K562 (cell line): ENCODE measurements around the gene TULP3. TPM values are rescaled to one million over a fixed set of nuclear protein-coding genes. Genes with fewer than 3 reads are reported as not detected.

Experiments used
- ATAC-seq: fragments of 200-7000 bp; cut with Tn5 transposase; 3 replicates; pipeline ENCODE4 v1.9.1; 2020; ENCODE audit warnings: moderate library complexity
- BruUV-seq: library from RNA; stranded (reverse); fragments of 400-500 nt; replicated peaks from 2 replicates; lab custom pipeline; 2021; lab: Mats Ljungman, UMichigan
- CTCF ChIA-PET: fragments of 300-600 bp; formaldehyde crosslinking; extraction: SDS; loops from one replicate; lab custom pipeline; 2021; ENCODE audit warnings: low intra/inter-chr PET ratio; lab: Yijun Ruan, JAX
- POLR2A ChIA-PET: fragments of 300-600, 350-650 bp; sonication (Branson Sonifier 250); formaldehyde crosslinking; extraction: SDS; loops from one replicate; lab custom pipeline; 2021; ENCODE audit warnings: antibody characterized with exemption, inconsistent platforms; lab: Yijun Ruan, JAX
- DNase-seq, 4 experiments: peaks; one replicate each; pipeline versions ENCODE4 v3.0.0 to v3.0.0-alpha.2; 2011 to 2018; ENCODE audit warnings: low spot score in 3 of 4, mixed read lengths in 3 of 4; ENCODE audit errors: extremely low read depth in 1 of 4
- FAIRE-seq: peaks from 2 replicates; lab custom pipeline; 2011; peaks lifted over from hg19 to GRCh38; lab: Jason Lieb, UNC
- H2AFZ ChIP-seq: 2 replicates; pipeline ENCODE4 v1.6.0; 2011; ENCODE audit warnings: low read depth, low read length, control low read depth, inconsistent platforms
- H3K27ac ChIP-seq: fragments of 200-600 bp; 3 replicates; pipeline ENCODE4 v1.8.0; 2011; ENCODE audit warnings: low read depth, mild to moderate bottlenecking, control low read depth, inconsistent platforms, low read length, moderate library complexity, mixed read lengths; ENCODE audit errors: extremely low read depth
- H3K27me3 ChIP-seq, 2 experiments: fragments of 300-600 bp in 1 of 2; 2 replicates in 1 of 2; 3 replicates in 1 of 2; pipeline versions ENCODE4 v1.6.0 to v1.8.0; 2011; ENCODE audit warnings: inconsistent platforms in 2 of 2, low read length in 2 of 2, mild to moderate bottlenecking in 1 of 2, mixed read lengths in 1 of 2, moderate library complexity in 1 of 2; ENCODE audit not compliant: control insufficient read depth in 2 of 2, insufficient read depth in 2 of 2
- H3K36me3 ChIP-seq: fragments of 300-600 bp; 3 replicates; pipeline ENCODE4 v1.8.0; 2011; ENCODE audit warnings: mild to moderate bottlenecking, low read length, inconsistent platforms; ENCODE audit not compliant: control insufficient read depth, insufficient read depth
- H3K4me1 ChIP-seq, 2 experiments: fragments of 200-600 bp in 1 of 2; replicated peaks in 1 of 2; 2 replicates in 1 of 2; 3 replicates in 1 of 2; pipeline versions ENCODE4 v1.5.1 to v1.8.0; 2011; ENCODE audit warnings: inconsistent platforms in 2 of 2, low read length in 2 of 2, mild to moderate bottlenecking in 1 of 2, mixed read lengths in 1 of 2, moderate library complexity in 1 of 2; ENCODE audit not compliant: control insufficient read depth in 2 of 2, insufficient read depth in 2 of 2
- H3K4me2 ChIP-seq: 2 replicates; pipeline ENCODE4 v1.6.1; 2011; ENCODE audit warnings: low read length, control low read depth, inconsistent platforms, mixed read lengths; ENCODE audit not compliant: insufficient read depth
- H3K4me3 ChIP-seq: fragments of 200-600 bp; sonication (generic), shearing (Covaris generic); 2 replicates; pipeline ENCODE4 v1.5.1; 2016; ENCODE audit warnings: control low read depth, inconsistent platforms
- H3K79me2 ChIP-seq: fragments of 200-600 bp; 3 replicates; pipeline ENCODE4 v1.8.0; 2011; ENCODE audit warnings: low read length, inconsistent platforms; ENCODE audit not compliant: control insufficient read depth, insufficient read depth
- H3K9ac ChIP-seq, 2 experiments: 2 replicates each; pipeline versions ENCODE4 v1.6.0 to v1.6.1; 2011; ENCODE audit warnings: low read depth in 2 of 2, low read length in 2 of 2, control low read depth in 1 of 2, inconsistent platforms in 1 of 2, mild to moderate bottlenecking in 1 of 2, mixed read lengths in 1 of 2; ENCODE audit not compliant: insufficient read depth in 1 of 2
- H3K9me1 ChIP-seq: one replicate; pipeline ENCODE4 v1.6.0; 2011; ENCODE audit warnings: inconsistent platforms, mild to moderate bottlenecking, low read length, moderate library complexity; ENCODE audit not compliant: control insufficient read depth, insufficient read depth
- H3K9me3 ChIP-seq: replicated peaks from 2 replicates; pipeline ENCODE4 v1.5.1; 2011; ENCODE audit warnings: low read depth, low read length, inconsistent platforms; ENCODE audit not compliant: control insufficient read depth, insufficient read depth
- H4K20me1 ChIP-seq: replicated peaks from 2 replicates; pipeline ENCODE4 v1.6.1; 2011; ENCODE audit warnings: low read length, inconsistent platforms, mixed read lengths; ENCODE audit not compliant: control insufficient read depth, insufficient read depth
- CBFA2T2 ChIP-seq: fragments of 450-650 bp; conservative IDR thresholded peaks from 2 replicates; pipeline ENCODE4 v1.6.1; 2017; ENCODE audit warnings: mild to moderate bottlenecking
- CXXC5 ChIP-seq: fragments of 250-450 bp; sonication (Bioruptor Pico); IDR thresholded peaks from 2 replicates; pipeline ENCODE4 v1.8.0; 2022; ENCODE audit warnings: inconsistent platforms, mild to moderate bottlenecking, moderate library complexity
- E2F6 ChIP-seq, 2 experiments: IDR thresholded peaks; 2 replicates each; pipeline ENCODE4 v1.6.1; 2011; ENCODE audit warnings: borderline replicate concordance in 1 of 2, control low read depth in 1 of 2, low read depth in 1 of 2, low read length in 1 of 2, mild to moderate bottlenecking in 1 of 2, mixed read lengths in 1 of 2, moderate library complexity in 1 of 2; ENCODE audit not compliant: insufficient read depth in 1 of 2, insufficient read length in 1 of 2, poor library complexity in 1 of 2, severe bottlenecking in 1 of 2; ENCODE audit errors: extremely low read depth in 1 of 2
- GABPA ChIP-seq: fragments of 200-800 bp; sonication (Bioruptor generic); conservative IDR thresholded peaks from 2 replicates; pipeline ENCODE4 v1.6.1; 2016; ENCODE audit warnings: low read depth, missing genetic modification characterization, missing compliant biosample characterization
- HDAC8 ChIP-seq: fragments of 450-650 bp; IDR thresholded peaks from 2 replicates; pipeline ENCODE4 v1.6.1; 2016; ENCODE audit warnings: mild to moderate bottlenecking, missing genetic modification characterization, moderate library complexity, missing compliant biosample characterization
- L3MBTL2 ChIP-seq: fragments of 450-650 bp; IDR thresholded peaks from 2 replicates; pipeline ENCODE4 v1.6.1; 2016; ENCODE audit warnings: mild to moderate bottlenecking, moderate library complexity
- NCOR1 ChIP-seq: fragments of 450-650 bp; IDR thresholded peaks from 2 replicates; pipeline ENCODE4 v1.6.1; 2016; ENCODE audit warnings: mild to moderate bottlenecking, moderate library complexity
- THAP12 ChIP-seq: fragments of 250-450 bp; sonication (Bioruptor Pico); IDR thresholded peaks from 2 replicates; pipeline ENCODE4 v1.9.0; 2021; ENCODE audit warnings: mild to moderate bottlenecking, inconsistent platforms
- ZFP30 ChIP-seq: fragments of 250-450 bp; sonication (Bioruptor Pico); IDR thresholded peaks from 2 replicates; pipeline ENCODE4 v1.8.0; 2022; ENCODE audit warnings: moderate library complexity, mild to moderate bottlenecking, inconsistent platforms, borderline replicate concordance
- ZFP91 ChIP-seq: sonication (generic); formaldehyde crosslinking; IDR thresholded peaks from 2 replicates; pipeline ENCODE4 v1.8.0; 2022; ENCODE audit warnings: mild to moderate bottlenecking, missing genetic modification reagents
- ZNF212 ChIP-seq: fragments of 450-650 bp; formaldehyde crosslinking; IDR thresholded peaks from 2 replicates; pipeline ENCODE4 v1.4.0; 2020; ENCODE audit warnings: mild to moderate bottlenecking
- ZNF3 ChIP-seq: fragments of 250-450 bp; sonication (Bioruptor Pico); IDR thresholded peaks from 2 replicates; pipeline ENCODE4 v1.5.0; 2021; ENCODE audit warnings: mild to moderate bottlenecking, moderate library complexity
- ZNF395 ChIP-seq: fragments of 200-800 bp; sonication (Bioruptor generic); IDR thresholded peaks from 2 replicates; pipeline ENCODE4 v1.6.1; 2017; ENCODE audit warnings: missing genetic modification characterization, missing compliant biosample characterization
- ZNF444 ChIP-seq: fragments of 250-450 bp; sonication (Bioruptor Pico); IDR thresholded peaks from 2 replicates; pipeline ENCODE4 v1.4.0; 2020; ENCODE audit warnings: mild to moderate bottlenecking, moderate library complexity
- ZNF79 ChIP-seq: fragments of 250-450 bp; sonication (Bioruptor Pico); IDR thresholded peaks from 2 replicates; pipeline ENCODE4 v1.4.0; 2020; ENCODE audit warnings: low read depth, mild to moderate bottlenecking, moderate library complexity
- WGBS: fragments of 100-300 bp; shearing (Covaris generic); methylation state at CpG from one replicate; pipeline ENCODE4 v1.1.6; 2016; ENCODE audit warnings: low coverage, mixed read lengths; ENCODE audit not compliant: insufficient coverage; ENCODE audit errors: missing lambda C conversion rate; 5-methylcytosine and 5-hydroxymethylcytosine counted together
- in situ Hi-C: fragments of 300-500 bp; cut with MboI; formaldehyde crosslinking; loops from 4 replicates; pipeline ENCODE4 v1.15.0; 2018; ENCODE audit warnings: inconsistent platforms, mixed read lengths
- intact Hi-C: fragments of 100-400 bp; cut with micrococcal nuclease; formaldehyde crosslinking; loops from 2 replicates; pipeline ENCODE4 v1.14.2; 2022
- polyA plus RNA-seq, 8 experiments: library from polyadenylated mRNA; depleted of rRNA in 4 of 8; stranded (reverse) in 5 of 8; unstranded in 3 of 8; fragments of >200 nt; fragmentation: Nextera tagmentation in 2 of 8; fragmentation: Illumina TruSeq in 1 of 8; extraction: Ambion mirVana in 2 of 8; extraction: Trizol in 1 of 8; gene quantifications; 2 replicates each; pipeline versions ENCODE4 v1.2.1 to v1.2.3, GENCODE V29; 2011 to 2014; ENCODE audit warnings: inconsistent platforms in 1 of 8, missing spikeins in 1 of 8
- total RNA-seq, 7 experiments: library from RNA; depleted of rRNA in 6 of 7; stranded (reverse); fragments of >200 nt in 6 of 7; fragmentation: Illumina TruSeq in 2 of 7; extraction: Trizol in 2 of 7; gene quantifications; 2 replicates each; pipeline versions ENCODE4 v1.2.1 to v1.2.3, GENCODE V29; 2011 to 2021; ENCODE audit warnings: low replicate concordance in 1 of 7

Gene TULP3
- total and polyA plus RNA-seq, 9 of the 15 experiments (the other 6 are each of a cell fraction or from before 2014, with no cell fraction given): 3.6 to 13.3 (median 7.3) TPM

GRCh38 chr12:2982361-2982760, 91.7 kb downstream of the TULP3 start (continued):
- TF ChIP-seq E2F6 (IDR thresholded peaks at IDR 0.05; ENCODE audit: borderline replicate concordance in 1 of 2, extremely low read depth in 1 of 2, insufficient read depth in 1 of 2, insufficient read length in 1 of 2, low read depth in 1 of 2, low read length in 1 of 2, poor library complexity in 1 of 2, severe bottlenecking in 1 of 2): no peak
- TF ChIP-seq, all 486 proteins: peak for 0

- Histone ChIP-seq H4K20me1 (no peaks in the 10 kb centered on the region), H3K4me1 (peaks cover 6 to 7% of the 10 kb centered on the region in 2 experiments; a peak in 3 of 5 replicates), H3K79me2 (peaks cover 13% of the 10 kb centered on the region; the same call in 2 of the 3 replicates), H3K9ac (no peak overlapping the region), H3K4me2 (no peak overlapping the region), H3K27ac (no peak overlapping the region), H3K36me3 (peaks cover 21% of the 10 kb centered on the region; the same call in 2 of the 3 replicates), H3K9me1 (no peaks in the 10 kb centered on the region), H3K9me3 (no peaks in the 10 kb centered on the region), H3K4me3 (no peak overlapping the region), H3K27me3 (no peaks in the 10 kb centered on the region), H2AFZ (no peak overlapping the region)
- DNase-seq (no peak), FAIRE-seq (no peak), ATAC-seq (no peak)
- POLR2A ChIA-PET: interaction anchor here (0.8 kb wide), 1 partner anchor 18 kb away, joined by 5 read pairs; no protein-coding TSS in a partner anchor
- no TSS peak for BruUV-seq
- CTCF ChIA-PET: no interaction called here
- in situ Hi-C loops: no loop called here
- intact Hi-C loops: no loop called here
- WGBS: 25% methylated on average over 5 of the region's 5 CpGs
- TF ChIP-seq THAP12 (CRISPR knock-in tag) (no peak), ZNF212 (no peak), ZFP91 (no peak), CBFA2T2 (peak; percentile 72), L3MBTL2 (peak; percentile 62), ZNF3 (CRISPR knock-in tag) (no peak), NCOR1 (peak; percentile 53), ZNF444 (no peak), ZFP30 (CRISPR knock-in tag) (no peak), CXXC5 (CRISPR knock-in tag) (peak; percentile 33; the same call in 1 of the 2 replicates), HDAC8 (no peak), GABPA (tag) (peak; percentile 53), ZNF395 (no peak), ZNF79 (CRISPR knock-in tag) (no peak)
Measured at GRCh38 chr12:2984249-2984648, 93.6 kb downstream of the TULP3 start.
